HCT116 (cell line): ENCODE data around the gene CHDH. TPM values are rescaled to one million over a fixed set of nuclear protein-coding genes. Genes with fewer than 3 reads are reported as not detected.

Experiments used
- ATAC-seq: fragments of 200-7000 bp; cut with Tn5 transposase; 2 replicates; pipeline ENCODE4 v1.9.1; 2020; ENCODE audit warnings: mild to moderate bottlenecking, moderate library complexity
- BruUV-seq: library from RNA; stranded (reverse); fragments of 400-500 nt; replicated peaks from 2 replicates; lab custom pipeline; 2021; lab: Mats Ljungman, UMichigan
- CTCF ChIA-PET: fragments of 300-600 bp; sonication (Branson Sonifier 250); formaldehyde crosslinking; loops from one replicate; lab custom pipeline; 2021; ENCODE audit warnings: antibody characterized with exemption; lab: Charles Lee
- POLR2A ChIA-PET: fragments of 300-600, 350-600 bp; sonication (Branson Sonifier 250); formaldehyde crosslinking; loops from one replicate; lab custom pipeline; 2021; ENCODE audit warnings: antibody characterized with exemption; lab: Charles Lee
- RAD21 ChIA-PET, 2 experiments: fragments of 300-600 bp; sonication (Branson Sonifier 250); formaldehyde crosslinking; loops; one replicate each; lab custom pipeline; 2023; ENCODE audit warnings: low total read pairs in 2 of 2; ENCODE audit not compliant: uncharacterized antibody in 2 of 2, unreplicated experiment in 2 of 2, low non-redundant PET in 1 of 2; lab: Charles Lee
- DNase-seq: peaks from one replicate; pipeline ENCODE4 v3.0.0-alpha.2; 2010; ENCODE audit warnings: low read depth, low spot score
- H2AFZ ChIP-seq: fragments of 200-600 bp; shearing (Covaris generic), sonication (generic); 2 replicates; pipeline ENCODE4 v1.6.1; 2017; ENCODE audit warnings: low read depth, mixed run types, mixed read lengths, antibody characterized with exemption, low read length; ENCODE audit not compliant: poor library complexity, severe bottlenecking
- H3K27ac ChIP-seq: 2 replicates; pipeline ENCODE4 v1.5.1; 2012; ENCODE audit warnings: low read depth, low read length
- H3K27me3 ChIP-seq: fragments of 200-600 bp; sonication (generic); 2 replicates; pipeline ENCODE4 v1.6.1; 2016; ENCODE audit warnings: mixed run types, low read length, mixed read lengths; ENCODE audit not compliant: insufficient read depth
- H3K36me3 ChIP-seq, 2 experiments: fragments of 200-500 bp in 1 of 2; fragments of 200-600 bp in 1 of 2; sonication (Bioruptor generic) in 1 of 2; sonication (generic) in 1 of 2; 2 replicates each; pipeline versions ENCODE4 v1.5.1 to v1.6.1; 2014 to 2016; ENCODE audit warnings: low read length in 2 of 2, inconsistent platforms in 1 of 2, mixed read lengths in 1 of 2, mixed run types in 1 of 2; ENCODE audit not compliant: insufficient read depth in 2 of 2, control insufficient read depth in 1 of 2
- H3K4me1 ChIP-seq, 2 experiments: fragments of 200-600 bp in 1 of 2; sonication (generic) in 1 of 2; 2 replicates each; pipeline versions ENCODE4 v1.5.1 to v1.6.1; 2012 to 2017; ENCODE audit warnings: low read length in 2 of 2, inconsistent platforms in 1 of 2, mild to moderate bottlenecking in 1 of 2, mixed read lengths in 1 of 2, mixed run types in 1 of 2, moderate library complexity in 1 of 2; ENCODE audit not compliant: insufficient read depth in 2 of 2, control insufficient read depth in 1 of 2
- H3K4me2 ChIP-seq: fragments of 200-600 bp; sonication (generic); 2 replicates; pipeline ENCODE4 v1.6.1; 2017; ENCODE audit warnings: mixed run types, low read length, mixed read lengths
- H3K4me3 ChIP-seq, 2 experiments: fragments of 200-600 bp in 1 of 2; sonication (generic) in 1 of 2; replicated peaks in 1 of 2; 2 replicates each; pipeline ENCODE4 v1.5.1; 2011 to 2016; ENCODE audit warnings: low read length in 2 of 2, control low read depth in 1 of 2, low read depth in 1 of 2, mild to moderate bottlenecking in 1 of 2, mixed read lengths in 1 of 2, mixed run types in 1 of 2
- H3K79me2 ChIP-seq: fragments of 200-600 bp; sonication (generic); 2 replicates; pipeline ENCODE4 v1.6.1; 2017; ENCODE audit warnings: mild to moderate bottlenecking, mixed run types, low read length, moderate library complexity, mixed read lengths; ENCODE audit not compliant: insufficient read depth
- H3K9ac ChIP-seq: fragments of 200-600 bp; sonication (generic); 2 replicates; pipeline ENCODE4 v1.6.1; 2016; ENCODE audit warnings: low read length, mixed read lengths
- H3K9me2 ChIP-seq: fragments of 200-600 bp; sonication (generic), shearing (Covaris generic); 2 replicates; pipeline ENCODE4 v1.6.1; 2017; ENCODE audit warnings: mixed run types, mild to moderate bottlenecking, moderate library complexity; ENCODE audit not compliant: insufficient read depth
- H3K9me3 ChIP-seq, 2 experiments: fragments of 200-500 bp in 1 of 2; fragments of 200-600 bp in 1 of 2; sonication (Bioruptor generic) in 1 of 2; sonication (generic) in 1 of 2; 2 replicates each; pipeline ENCODE4 v1.6.1; 2014 to 2017; ENCODE audit warnings: low read length in 2 of 2, mixed read lengths in 2 of 2, inconsistent platforms in 1 of 2, low read depth in 1 of 2, mild to moderate bottlenecking in 1 of 2, mixed run types in 1 of 2, moderate library complexity in 1 of 2; ENCODE audit not compliant: control insufficient read depth in 1 of 2, insufficient read depth in 1 of 2
- H4K20me1 ChIP-seq: fragments of 200-600 bp; sonication (generic), shearing (Covaris generic); 2 replicates; pipeline ENCODE4 v1.6.1; 2017; ENCODE audit warnings: mixed run types, mild to moderate bottlenecking, moderate library complexity; ENCODE audit not compliant: insufficient read depth
- ATF3 ChIP-seq: IDR thresholded peaks from 2 replicates; pipeline ENCODE4 v1.6.1; 2012
- CBX3 ChIP-seq: IDR thresholded peaks from 2 replicates; pipeline ENCODE4 v1.6.1; 2012; ENCODE audit warnings: low read depth
- CEBPB ChIP-seq: IDR thresholded peaks from 2 replicates; pipeline ENCODE4 v1.6.1; 2012; ENCODE audit warnings: low read depth
- CTCF ChIP-seq, 3 experiments: fragments of 200-600 bp in 1 of 3; sonication (generic) in 1 of 3; IDR thresholded peaks in 2 of 3; conservative IDR thresholded peaks in 1 of 3; 2 replicates each; pipeline ENCODE4 v1.5.1; 2012 to 2017; ENCODE audit warnings: low read depth in 2 of 3, low read length in 2 of 3, antibody characterized with exemption in 1 of 3, borderline replicate concordance in 1 of 3, control low read depth in 1 of 3, mild to moderate bottlenecking in 1 of 3, mixed read lengths in 1 of 3, mixed run types in 1 of 3, moderate library complexity in 1 of 3; ENCODE audit not compliant: insufficient read depth in 1 of 3
- EGR1 ChIP-seq: IDR thresholded peaks from 2 replicates; pipeline ENCODE4 v1.6.1; 2012; ENCODE audit warnings: low read depth
- EZH2 ChIP-seq: fragments of 200-600 bp; sonication (generic); IDR thresholded peaks from 2 replicates; pipeline ENCODE4 v1.6.1; 2017; ENCODE audit warnings: antibody characterized with exemption, mixed run types
- FOSL1 ChIP-seq: IDR thresholded peaks from 2 replicates; pipeline ENCODE4 v1.6.1; 2012; ENCODE audit warnings: low read depth
- MAX ChIP-seq: IDR thresholded peaks from 2 replicates; pipeline ENCODE4 v1.6.1; 2012
- SIN3A ChIP-seq: IDR thresholded peaks from 2 replicates; pipeline ENCODE4 v1.6.1; 2012; ENCODE audit warnings: low read depth
- TCF7L2 ChIP-seq: IDR thresholded peaks from 2 replicates; pipeline ENCODE4 v1.7.0; 2011; ENCODE audit warnings: borderline replicate concordance, inconsistent platforms; ENCODE audit not compliant: insufficient read depth, insufficient read length; ENCODE audit errors: extremely low read depth
- ZFX ChIP-seq: fragments of 450-650 bp; IDR thresholded peaks from 2 replicates; pipeline ENCODE4 v1.6.1; 2017
- ZNF274 ChIP-seq: fragments of 200-500 bp; sonication (Bioruptor generic); IDR thresholded peaks from 2 replicates; pipeline ENCODE4 v1.6.1; 2014; ENCODE audit warnings: mild to moderate bottlenecking, low read depth, low read length, inconsistent platforms
- intact Hi-C: fragments of 100-400 bp; cut with micrococcal nuclease; formaldehyde crosslinking; loops from 2 replicates; pipeline ENCODE4 v1.10.0; 2022
- total RNA-seq: library from RNA; stranded (reverse); gene quantifications from one replicate; pipeline ENCODE4 v1.2.1, GENCODE V29; 2021; ENCODE audit not compliant: unreplicated experiment

Gene CHDH
- total RNA-seq, 1 experiment from 2014 or later: 10.8 TPM

GRCh38 chr3:53858096-53858741, 12.0 kb upstream of the CHDH start:
- Histone ChIP-seq H3K27me3 (no peaks in the 10 kb centered on the region), H3K9ac (no peak overlapping the region), H3K4me2 (no peak overlapping the region), H4K20me1 (no peaks in the 10 kb centered on the region), H3K36me3 (peaks cover 0 to 9% of the 10 kb centered on the region in 2 experiments; a peak in 2 of 4 replicates), H2AFZ (no peak overlapping the region), H3K4me3 (no peak overlapping the region), H3K4me1 (no peaks in the 10 kb centered on the region), H3K27ac (no peak overlapping the region), H3K9me2 (no peaks in the 10 kb centered on the region), H3K9me3 (no peaks in the 10 kb centered on the region), H3K79me2 (no peaks in the 10 kb centered on the region)
- ChIA-PET RAD21 (no interaction called here), CTCF (interaction anchor here (0.7 kb wide), 1 partner anchor 11 kb away, joined by 3 read pairs; no protein-coding TSS in a partner anchor), POLR2A (no interaction called here)
- no peak for ATAC-seq
- intact Hi-C loops: no loop called here
- BruUV-seq: no TSS peak
- 0 out of 6 replicates have a peak, but pooled peaks of 2 of the 3 experiments have one; percentile 9 to 12 for TF ChIP-seq CTCF (IDR thresholded peaks at IDR 0.05 in 2 of 3, conservative IDR thresholded peaks at IDR 0.05 in 1 of 3; ENCODE audit: borderline replicate concordance in 1 of 3, insufficient read depth in 1 of 3, low read depth in 2 of 3, low read length in 2 of 3)
- no peak for TF ChIP-seq MAX
- no peak for TF ChIP-seq ZFX
- no peak for DNase-seq

GRCh38 chr3:53856964-53857363, 10.7 kb upstream of the CHDH start:
- no peaks in the 10 kb centered on the region for H3K9me2 ChIP-seq
- no peaks in the 10 kb centered on the region for H4K20me1 ChIP-seq
- DNase-seq: no peak
- peaks cover 0 to 8% of the 10 kb centered on the region in 2 experiments; a peak in 2 of 4 replicates for H3K36me3 ChIP-seq
- intact Hi-C loops: no loop called here
- RAD21 ChIA-PET: no interaction called here
- no peak overlapping the region for H3K9ac ChIP-seq
- TF ChIP-seq TCF7L2: no peak
- no peak for TF ChIP-seq ZNF274
- no peak for TF ChIP-seq CEBPB
- no peak for TF ChIP-seq EGR1
- TF ChIP-seq SIN3A: no peak
- no peak for TF ChIP-seq FOSL1
- TF ChIP-seq EZH2: no peak
- no peak for TF ChIP-seq CBX3
- no peak for TF ChIP-seq ATF3
- no peak overlapping the region for H3K4me3 ChIP-seq
- ATAC-seq: no peak
- BruUV-seq: no TSS peak
- no peaks in the 10 kb centered on the region for H3K27me3 ChIP-seq
- no peaks in the 10 kb centered on the region for H3K9me3 ChIP-seq
- CTCF ChIA-PET: no interaction called here
- no peaks in the 10 kb centered on the region for H3K79me2 ChIP-seq
- H2AFZ ChIP-seq: no peak overlapping the region
- POLR2A ChIA-PET: no interaction called here
- H3K27ac ChIP-seq: no peak overlapping the region
- H3K4me2 ChIP-seq: no peak overlapping the region
- no peaks in the 10 kb centered on the region for H3K4me1 ChIP-seq
